HEK293 (cell line): Measurements from ENCODE around the gene RSPH9.

Experiments used
- PRDM1 ChIP-seq: fragments of 450-650 bp; formaldehyde crosslinking; IDR thresholded peaks from 2 replicates; pipeline ENCODE4; 2016; ENCODE audit warnings: missing biosample characterization, missing genetic modification characterization
- SP2 ChIP-seq: fragments of 450-650 bp; formaldehyde crosslinking; IDR thresholded peaks from 2 replicates; pipeline ENCODE4 v1.5.1; 2016; ENCODE audit warnings: missing biosample characterization, missing genetic modification characterization
- TCF7L2 ChIP-seq: IDR thresholded peaks from 2 replicates; pipeline ENCODE4 v1.6.1; 2011; ENCODE audit warnings: low read depth, mild to moderate bottlenecking, inconsistent platforms, low read length, moderate library complexity, borderline replicate concordance
- YY1 ChIP-seq: fragments of 450-650 bp; formaldehyde crosslinking; IDR thresholded peaks from 2 replicates; pipeline ENCODE4 v1.5.1; 2018; ENCODE audit warnings: missing biosample characterization, missing genetic modification characterization
- ZNF184 ChIP-seq: fragments of 450-650 bp; IDR thresholded peaks from 2 replicates; pipeline ENCODE4 v1.5.1; 2018; ENCODE audit warnings: missing biosample characterization, mild to moderate bottlenecking, missing genetic modification characterization
- ZNF274 ChIP-seq, 2 experiments: fragments of 200-500 bp in 1 of 2; fragments of 450-650 bp in 1 of 2; sonication (Bioruptor generic) in 1 of 2; formaldehyde crosslinking in 1 of 2; IDR thresholded peaks; 2 replicates each; pipeline versions ENCODE4 v1.5.1 to v1.6.1; 2014 to 2016; ENCODE audit warnings: borderline replicate concordance in 1 of 2, inconsistent platforms in 1 of 2, low read length in 1 of 2, missing biosample characterization in 1 of 2, missing genetic modification characterization in 1 of 2
- ZNF354C ChIP-seq: fragments of 450-650 bp; formaldehyde crosslinking; IDR thresholded peaks from 2 replicates; pipeline ENCODE4 v1.5.1; 2016; ENCODE audit warnings: missing biosample characterization, missing genetic modification characterization, low read depth, borderline replicate concordance
- ZNF404 ChIP-seq: fragments of 450-650 bp; formaldehyde crosslinking; IDR thresholded peaks from 2 replicates; pipeline ENCODE4 v1.5.1; 2017; ENCODE audit warnings: missing biosample characterization, missing genetic modification characterization
- ZNF561 ChIP-seq: fragments of 450-650 bp; IDR thresholded peaks from 2 replicates; pipeline ENCODE4 v1.5.1; 2018; ENCODE audit warnings: missing biosample characterization, missing genetic modification characterization, borderline replicate concordance
- ZNF600 ChIP-seq: fragments of 450-650 bp; formaldehyde crosslinking; IDR thresholded peaks from 2 replicates; pipeline ENCODE4 v1.5.1; 2016; ENCODE audit warnings: missing biosample characterization, missing genetic modification characterization
- ZNF768 ChIP-seq: fragments of 450-650 bp; formaldehyde crosslinking; IDR thresholded peaks from 2 replicates; pipeline ENCODE4 v1.5.1; 2018; ENCODE audit warnings: missing biosample characterization, mild to moderate bottlenecking, missing genetic modification characterization
- TF ChIP-seq, protein P1 (sequence below): fragments of 450-650 bp; formaldehyde crosslinking; IDR thresholded peaks from 2 replicates; pipeline ENCODE4 v1.5.1; 2016; ENCODE audit warnings: missing biosample characterization, missing genetic modification characterization, low read depth
- TF ChIP-seq, protein P2 (sequence below): fragments of 450-650 bp; formaldehyde crosslinking; IDR thresholded peaks from 2 replicates; pipeline ENCODE4 v1.5.1; 2016; ENCODE audit warnings: missing biosample characterization, missing genetic modification characterization
- TF ChIP-seq, protein P3 (sequence below): fragments of 450-650 bp; formaldehyde crosslinking; IDR thresholded peaks from 2 replicates; pipeline ENCODE4 v1.5.1; 2016; ENCODE audit warnings: missing biosample characterization, missing genetic modification characterization, low read depth

DNA sequence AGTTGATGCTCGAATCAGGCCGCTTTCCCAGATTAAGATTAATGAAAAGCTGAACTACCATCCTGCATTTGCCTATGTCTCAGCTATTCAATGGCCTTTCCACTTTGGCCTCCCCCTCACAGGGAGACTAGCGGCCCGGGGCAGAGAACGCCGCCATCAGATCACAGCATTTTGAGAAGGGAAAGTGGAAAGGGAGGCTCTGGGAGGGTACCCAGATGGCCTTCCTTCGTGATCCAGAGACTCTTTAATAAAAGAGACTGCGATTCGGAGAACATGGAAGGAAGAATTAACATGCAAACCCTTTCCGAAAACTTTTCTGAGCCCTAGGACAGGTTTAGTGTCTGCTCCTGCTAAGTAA is 42.2 kb downstream of the RSPH9 start:
- TF ChIP-seq TCF7L2 (no peak), ZNF354C (tag by site-specific recombination) (no peak), ZNF561 (tag by site-specific recombination) (no peak), ZNF184 (tag by site-specific recombination) (no peak), SP2 (tag by site-specific recombination) (no peak), ZNF274 (IDR thresholded peaks at IDR 0.05; ENCODE audit: low read length) (no peak), ZNF274 (tag by site-specific recombination; IDR thresholded peaks at IDR 0.05; ENCODE audit: borderline replicate concordance) (no peak), ZNF768 (no peak), ZNF404 (tag by site-specific recombination) (no peak), ZNF600 (tag by site-specific recombination) (no peak), YY1 (tag by site-specific recombination) (no peak), PRDM1 (tag by site-specific recombination) (no peak)
- TF ChIP-seq, protein P1, sequence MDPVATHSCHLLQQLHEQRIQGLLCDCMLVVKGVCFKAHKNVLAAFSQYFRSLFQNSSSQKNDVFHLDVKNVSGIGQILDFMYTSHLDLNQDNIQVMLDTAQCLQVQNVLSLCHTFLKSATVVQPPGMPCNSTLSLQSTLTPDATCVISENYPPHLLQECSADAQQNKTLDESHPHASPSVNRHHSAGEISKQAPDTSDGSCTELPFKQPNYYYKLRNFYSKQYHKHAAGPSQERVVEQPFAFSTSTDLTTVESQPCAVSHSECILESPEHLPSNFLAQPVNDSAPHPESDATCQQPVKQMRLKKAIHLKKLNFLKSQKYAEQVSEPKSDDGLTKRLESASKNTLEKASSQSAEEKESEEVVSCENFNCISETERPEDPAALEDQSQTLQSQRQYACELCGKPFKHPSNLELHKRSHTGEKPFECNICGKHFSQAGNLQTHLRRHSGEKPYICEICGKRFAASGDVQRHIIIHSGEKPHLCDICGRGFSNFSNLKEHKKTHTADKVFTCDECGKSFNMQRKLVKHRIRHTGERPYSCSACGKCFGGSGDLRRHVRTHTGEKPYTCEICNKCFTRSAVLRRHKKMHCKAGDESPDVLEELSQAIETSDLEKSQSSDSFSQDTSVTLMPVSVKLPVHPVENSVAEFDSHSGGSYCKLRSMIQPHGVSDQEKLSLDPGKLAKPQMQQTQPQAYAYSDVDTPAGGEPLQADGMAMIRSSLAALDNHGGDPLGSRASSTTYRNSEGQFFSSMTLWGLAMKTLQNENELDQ (tag by site-specific recombination): no peak
- TF ChIP-seq, protein P2, sequence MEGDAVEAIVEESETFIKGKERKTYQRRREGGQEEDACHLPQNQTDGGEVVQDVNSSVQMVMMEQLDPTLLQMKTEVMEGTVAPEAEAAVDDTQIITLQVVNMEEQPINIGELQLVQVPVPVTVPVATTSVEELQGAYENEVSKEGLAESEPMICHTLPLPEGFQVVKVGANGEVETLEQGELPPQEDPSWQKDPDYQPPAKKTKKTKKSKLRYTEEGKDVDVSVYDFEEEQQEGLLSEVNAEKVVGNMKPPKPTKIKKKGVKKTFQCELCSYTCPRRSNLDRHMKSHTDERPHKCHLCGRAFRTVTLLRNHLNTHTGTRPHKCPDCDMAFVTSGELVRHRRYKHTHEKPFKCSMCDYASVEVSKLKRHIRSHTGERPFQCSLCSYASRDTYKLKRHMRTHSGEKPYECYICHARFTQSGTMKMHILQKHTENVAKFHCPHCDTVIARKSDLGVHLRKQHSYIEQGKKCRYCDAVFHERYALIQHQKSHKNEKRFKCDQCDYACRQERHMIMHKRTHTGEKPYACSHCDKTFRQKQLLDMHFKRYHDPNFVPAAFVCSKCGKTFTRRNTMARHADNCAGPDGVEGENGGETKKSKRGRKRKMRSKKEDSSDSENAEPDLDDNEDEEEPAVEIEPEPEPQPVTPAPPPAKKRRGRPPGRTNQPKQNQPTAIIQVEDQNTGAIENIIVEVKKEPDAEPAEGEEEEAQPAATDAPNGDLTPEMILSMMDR (tag by site-specific recombination): no peak
- TF ChIP-seq, protein P3, sequence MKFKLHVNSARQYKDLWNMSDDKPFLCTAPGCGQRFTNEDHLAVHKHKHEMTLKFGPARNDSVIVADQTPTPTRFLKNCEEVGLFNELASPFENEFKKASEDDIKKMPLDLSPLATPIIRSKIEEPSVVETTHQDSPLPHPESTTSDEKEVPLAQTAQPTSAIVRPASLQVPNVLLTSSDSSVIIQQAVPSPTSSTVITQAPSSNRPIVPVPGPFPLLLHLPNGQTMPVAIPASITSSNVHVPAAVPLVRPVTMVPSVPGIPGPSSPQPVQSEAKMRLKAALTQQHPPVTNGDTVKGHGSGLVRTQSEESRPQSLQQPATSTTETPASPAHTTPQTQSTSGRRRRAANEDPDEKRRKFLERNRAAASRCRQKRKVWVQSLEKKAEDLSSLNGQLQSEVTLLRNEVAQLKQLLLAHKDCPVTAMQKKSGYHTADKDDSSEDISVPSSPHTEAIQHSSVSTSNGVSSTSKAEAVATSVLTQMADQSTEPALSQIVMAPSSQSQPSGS: no peak
